WI38 (cell line): ENCODE results near the gene MTUS2.

Experiments
- H3K4me3 ChIP-seq: 2 replicates; pipeline ENCODE4 v1.5.1; 2011; ENCODE audit warnings: low read depth, mild to moderate bottlenecking, control low read depth, low read length
- TF ChIP-seq, protein P1 (sequence below): IDR thresholded peaks from 2 replicates; pipeline ENCODE4 v1.5.1; 2012; ENCODE audit warnings: low read depth, mild to moderate bottlenecking, control low read depth, low read length

MTUS2 gene

GRCh38 chr13:29077051-29077813 lies 257.1 kb downstream of the MTUS2 start:
- TF ChIP-seq, protein P1, sequence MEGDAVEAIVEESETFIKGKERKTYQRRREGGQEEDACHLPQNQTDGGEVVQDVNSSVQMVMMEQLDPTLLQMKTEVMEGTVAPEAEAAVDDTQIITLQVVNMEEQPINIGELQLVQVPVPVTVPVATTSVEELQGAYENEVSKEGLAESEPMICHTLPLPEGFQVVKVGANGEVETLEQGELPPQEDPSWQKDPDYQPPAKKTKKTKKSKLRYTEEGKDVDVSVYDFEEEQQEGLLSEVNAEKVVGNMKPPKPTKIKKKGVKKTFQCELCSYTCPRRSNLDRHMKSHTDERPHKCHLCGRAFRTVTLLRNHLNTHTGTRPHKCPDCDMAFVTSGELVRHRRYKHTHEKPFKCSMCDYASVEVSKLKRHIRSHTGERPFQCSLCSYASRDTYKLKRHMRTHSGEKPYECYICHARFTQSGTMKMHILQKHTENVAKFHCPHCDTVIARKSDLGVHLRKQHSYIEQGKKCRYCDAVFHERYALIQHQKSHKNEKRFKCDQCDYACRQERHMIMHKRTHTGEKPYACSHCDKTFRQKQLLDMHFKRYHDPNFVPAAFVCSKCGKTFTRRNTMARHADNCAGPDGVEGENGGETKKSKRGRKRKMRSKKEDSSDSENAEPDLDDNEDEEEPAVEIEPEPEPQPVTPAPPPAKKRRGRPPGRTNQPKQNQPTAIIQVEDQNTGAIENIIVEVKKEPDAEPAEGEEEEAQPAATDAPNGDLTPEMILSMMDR, result no peak
- H3K4me3 ChIP-seq, result no peak overlapping the region

- no peak overlapping the region for H3K4me3 ChIP-seq
Measured at GRCh38 chr13:29081036-29081435, 260.9 kb downstream of the MTUS2 start.

DNA sequence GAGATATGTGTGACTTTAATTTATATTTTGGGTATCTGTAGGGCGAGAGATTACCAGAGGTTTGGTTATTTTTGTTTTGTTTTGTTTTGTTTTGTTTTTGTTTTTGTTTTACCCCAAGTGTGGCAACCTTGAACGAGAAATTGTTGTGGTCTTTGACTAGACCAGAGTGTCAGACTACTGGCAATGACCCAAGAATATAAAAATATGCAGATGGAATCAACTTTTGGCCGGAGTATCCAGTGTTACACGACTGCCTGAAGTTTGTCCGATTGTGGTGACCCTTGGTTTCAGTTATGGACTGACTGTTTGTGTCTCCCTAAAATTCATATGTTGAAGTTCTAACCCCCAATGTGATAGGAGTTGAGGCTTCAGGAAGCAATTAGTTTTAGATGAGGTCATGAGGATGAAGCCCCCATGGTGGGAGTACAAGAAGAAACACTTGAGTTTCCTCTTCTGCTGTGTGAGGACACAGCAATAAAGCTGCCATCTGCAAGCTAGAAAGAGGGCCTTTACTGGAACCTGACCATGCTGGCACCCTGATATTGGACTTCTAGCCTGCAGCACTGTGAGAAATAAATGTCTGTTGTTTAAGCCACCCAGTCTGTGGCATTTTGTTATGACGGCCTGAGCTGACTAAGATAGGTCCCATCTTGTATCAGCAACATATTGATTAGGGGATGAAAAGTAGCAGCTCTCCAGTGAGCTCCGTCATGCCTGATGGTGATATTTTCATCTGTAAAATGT lies 261.7 kb downstream of the MTUS2 start:
- TF ChIP-seq, protein P1, result no peak

More at GRCh38 chr13:29081036-29081435, 260.9 kb downstream of the MTUS2 start:
- TF ChIP-seq, protein P1, result no peak

GRCh38 chr13:29099781-29100406 lies 279.8 kb downstream of the MTUS2 start:
- TF ChIP-seq, protein P1, result no peak
- no peak overlapping the region for H3K4me3 ChIP-seq

More for the DNA sequence above, 261.7 kb downstream of the MTUS2 start:
- H3K4me3 ChIP-seq, result no peak overlapping the region

DNA sequence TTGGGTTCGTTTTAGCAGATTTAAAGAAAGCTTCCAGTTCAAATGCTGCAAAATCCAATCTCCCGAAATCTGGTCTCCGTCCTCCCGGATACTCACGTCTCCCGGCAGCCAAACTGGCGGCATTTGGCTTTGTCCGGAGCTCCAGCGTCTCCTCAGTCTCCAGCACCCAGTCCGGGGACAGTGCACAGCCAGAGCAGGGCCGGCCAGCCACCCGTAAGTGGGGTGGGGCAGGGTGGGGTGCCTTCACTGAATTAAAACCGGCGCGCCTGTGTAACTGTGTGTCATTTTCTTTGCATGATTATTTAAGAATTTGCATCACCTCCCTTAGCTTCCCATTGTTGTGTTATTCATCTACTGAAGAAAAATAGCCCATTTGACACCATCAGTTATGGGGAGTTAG lies 280.6 kb downstream of the MTUS2 start:
- H3K4me3 ChIP-seq, result no peak overlapping the region
- TF ChIP-seq, protein P1, result no peak

GRCh38 chr13:29101409-29101808 lies 281.3 kb downstream of the MTUS2 start:
- H3K4me3 ChIP-seq, result no peak overlapping the region
- TF ChIP-seq, protein P1, result no peak
